Mucosa of descending colon (tissue), 3 donors: Measurements from ENCODE around the gene HCFC1. TPM values are rescaled to one million over a fixed set of nuclear protein-coding genes. Genes with fewer than 3 reads are reported as not detected.

Experiments
- ATAC-seq: fragments of 200-7000 bp; cut with Tn5 transposase; one replicate; pipeline ENCODE4 v1.9.1; 2020; ENCODE audit warnings: mild to moderate bottlenecking, moderate library complexity
- DNase-seq, 3 donors: peaks; one replicate each; pipeline ENCODE4 v3.0.0-alpha.2; 2020
- H3K36me3 ChIP-seq: fragments of 200-600 bp; one replicate; pipeline ENCODE4 v1.8.0; 2021; ENCODE audit warnings: low read depth, mild to moderate bottlenecking
- H3K4me1 ChIP-seq: fragments of 200-600 bp; one replicate; pipeline ENCODE4 v1.8.0; 2021; ENCODE audit warnings: low read depth, mild to moderate bottlenecking
- H3K4me3 ChIP-seq: fragments of 200-600 bp; one replicate; pipeline ENCODE4 v1.8.0; 2021; ENCODE audit warnings: mild to moderate bottlenecking
- H3K9me3 ChIP-seq: fragments of 200-600 bp; one replicate; pipeline ENCODE4 v1.8.0; 2021; ENCODE audit warnings: mild to moderate bottlenecking
- intact Hi-C, 2 donors: fragments of 100-400 bp; cut with DNase I in 1 of 2; cut with micrococcal nuclease in 1 of 2; formaldehyde crosslinking; loops; one replicate each; pipeline versions ENCODE4 v1.11.0 to v1.11.1; 2022; cut with DNase I, micrococcal nuclease
- total RNA-seq, 3 donors: library from RNA; stranded (reverse); fragmentation: NEBNext Ultra II Directional in 2 of 3; extraction: Animal tissue kit (Norgen Biotek cat#: 25700) in 2 of 3; gene quantifications; one replicate each; pipeline versions ENCODE4 v1.2.1 to v1.2.4, GENCODE V29; 2021 to 2023
- TF ChIP-seq, protein P1 (sequence below): fragments of 200-600 bp; IDR thresholded peaks from one replicate; pipeline ENCODE4 v1.8.0; 2022; ENCODE audit warnings: antibody characterized with exemption, mild to moderate bottlenecking
- donor health status: DM: no; HTN: no; CAD: no; lungs with moderate emphysema.
- donor health status: DM: no; HTN: no; CAD: no.
- donor health status: DM: no; HTN: yes; CAD: no.

HCFC1 gene
- total RNA-seq, 3 donors from 2014 or later: 36.3 to 56.5 (median 48.2) TPM

DNA sequence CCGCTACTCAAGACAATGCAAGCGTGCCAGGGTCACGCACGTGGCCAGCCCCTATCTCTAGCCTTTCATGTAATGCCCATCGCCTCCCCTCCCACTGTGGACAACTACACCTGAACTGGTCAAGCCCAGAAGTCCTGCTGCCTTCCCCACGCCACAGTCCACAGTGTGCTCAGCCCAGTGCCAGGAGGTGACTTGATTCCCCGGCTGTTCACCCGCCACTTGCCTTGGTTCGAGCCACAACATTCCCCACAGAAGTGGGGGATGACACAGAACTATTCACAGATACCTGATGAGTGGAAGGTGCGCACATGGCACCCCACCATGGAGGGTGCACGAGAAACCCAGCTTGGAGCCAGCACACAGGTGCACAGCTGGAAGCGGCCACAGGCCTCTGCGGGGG, 52.3 kb downstream of the HCFC1 start:
- no peak for DNase-seq
- no peaks in the 10 kb centered on the region for H3K9me3 ChIP-seq
- H3K4me3 ChIP-seq: no peak overlapping the region
- intact Hi-C loops: no loop called here
- H3K4me1 ChIP-seq: no peaks in the 10 kb centered on the region
- TF ChIP-seq, protein P1, sequence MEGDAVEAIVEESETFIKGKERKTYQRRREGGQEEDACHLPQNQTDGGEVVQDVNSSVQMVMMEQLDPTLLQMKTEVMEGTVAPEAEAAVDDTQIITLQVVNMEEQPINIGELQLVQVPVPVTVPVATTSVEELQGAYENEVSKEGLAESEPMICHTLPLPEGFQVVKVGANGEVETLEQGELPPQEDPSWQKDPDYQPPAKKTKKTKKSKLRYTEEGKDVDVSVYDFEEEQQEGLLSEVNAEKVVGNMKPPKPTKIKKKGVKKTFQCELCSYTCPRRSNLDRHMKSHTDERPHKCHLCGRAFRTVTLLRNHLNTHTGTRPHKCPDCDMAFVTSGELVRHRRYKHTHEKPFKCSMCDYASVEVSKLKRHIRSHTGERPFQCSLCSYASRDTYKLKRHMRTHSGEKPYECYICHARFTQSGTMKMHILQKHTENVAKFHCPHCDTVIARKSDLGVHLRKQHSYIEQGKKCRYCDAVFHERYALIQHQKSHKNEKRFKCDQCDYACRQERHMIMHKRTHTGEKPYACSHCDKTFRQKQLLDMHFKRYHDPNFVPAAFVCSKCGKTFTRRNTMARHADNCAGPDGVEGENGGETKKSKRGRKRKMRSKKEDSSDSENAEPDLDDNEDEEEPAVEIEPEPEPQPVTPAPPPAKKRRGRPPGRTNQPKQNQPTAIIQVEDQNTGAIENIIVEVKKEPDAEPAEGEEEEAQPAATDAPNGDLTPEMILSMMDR: no peak
- no peaks in the 10 kb centered on the region for H3K36me3 ChIP-seq
- no peak for ATAC-seq

DNA sequence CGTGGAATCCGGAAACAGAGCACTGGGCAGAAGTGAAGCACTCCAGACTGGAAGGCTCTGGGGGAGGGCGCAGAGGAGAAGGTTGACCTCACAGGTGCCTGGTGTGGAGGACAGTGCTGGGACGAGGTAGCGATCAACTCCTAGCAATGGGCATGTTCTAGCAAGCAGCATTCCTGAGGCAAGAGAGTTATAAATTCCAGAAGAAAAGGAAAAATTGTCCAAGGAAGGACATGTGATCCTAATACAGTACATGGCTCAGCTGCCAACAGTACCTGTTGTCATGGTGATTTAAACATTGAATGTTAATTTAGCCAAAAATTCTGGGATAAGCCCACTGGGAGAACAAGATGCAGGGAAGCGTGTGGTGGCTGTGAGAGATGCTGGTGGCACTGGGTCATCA, 53.7 kb downstream of the HCFC1 start:
- H3K4me3 ChIP-seq: no peak overlapping the region
- ATAC-seq (no peak), DNase-seq (no peak)
- H3K9me3 ChIP-seq: no peaks in the 10 kb centered on the region
- intact Hi-C loops: no loop called here
- H3K4me1 ChIP-seq: no peaks in the 10 kb centered on the region
- no peaks in the 10 kb centered on the region for H3K36me3 ChIP-seq
- TF ChIP-seq, protein P1: no peak

DNA sequence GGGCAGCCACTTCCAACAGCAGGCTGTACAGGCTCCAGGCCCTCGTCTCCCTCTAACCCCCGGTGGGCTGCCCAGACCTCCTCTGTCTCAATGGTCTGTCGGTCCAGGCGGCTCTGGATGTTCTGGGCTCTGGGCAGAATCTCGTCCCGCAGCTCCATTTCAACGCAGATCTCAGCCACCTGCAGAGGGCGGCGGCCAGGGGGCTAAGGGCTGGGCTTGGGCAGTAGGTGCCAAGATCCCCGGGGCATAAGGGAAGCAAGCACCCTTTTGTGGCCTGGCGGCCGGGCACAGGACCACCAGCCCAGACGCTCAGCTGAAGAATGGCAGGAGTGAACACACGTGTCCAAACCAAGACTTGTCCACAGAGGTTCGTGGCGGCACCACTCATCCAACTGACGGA, 57.9 kb downstream of the HCFC1 start:
- H3K9me3 ChIP-seq: no peaks in the 10 kb centered on the region
- H3K36me3 ChIP-seq: no peaks in the 10 kb centered on the region
- no peak for DNase-seq
- H3K4me3 ChIP-seq: no peak overlapping the region
- TF ChIP-seq, protein P1: no peak
- intact Hi-C loops: no loop called here
- H3K4me1 ChIP-seq: no peaks in the 10 kb centered on the region
- ATAC-seq: no peak

DNA sequence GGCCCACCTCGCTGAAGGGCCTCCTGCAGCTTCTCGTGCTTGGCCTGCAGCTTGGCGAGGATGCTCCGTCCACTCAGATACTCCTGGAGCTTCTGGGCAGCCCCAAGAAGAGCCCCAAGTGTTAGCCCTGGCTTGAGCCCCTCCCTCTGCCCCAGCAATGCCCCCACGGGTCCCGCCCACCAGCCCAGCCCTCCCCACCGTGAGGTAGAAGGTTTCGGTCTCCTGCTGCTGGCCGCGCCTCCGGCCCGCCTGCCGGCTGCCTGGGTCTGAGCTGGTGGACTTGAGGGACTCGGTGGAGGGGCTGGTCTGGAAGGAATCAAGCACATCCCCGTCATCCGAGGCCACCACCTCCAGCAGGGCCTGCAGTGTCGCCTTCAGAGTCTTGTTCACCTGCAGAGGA, 58.4 kb downstream of the HCFC1 start:
- Histone ChIP-seq H3K36me3 (no peaks in the 10 kb centered on the region), H3K9me3 (no peaks in the 10 kb centered on the region), H3K4me1 (no peaks in the 10 kb centered on the region), H3K4me3 (no peak overlapping the region)
- no peak for DNase-seq
- no peak for ATAC-seq
- intact Hi-C loops: no loop called here
- TF ChIP-seq, protein P1: no peak

DNA sequence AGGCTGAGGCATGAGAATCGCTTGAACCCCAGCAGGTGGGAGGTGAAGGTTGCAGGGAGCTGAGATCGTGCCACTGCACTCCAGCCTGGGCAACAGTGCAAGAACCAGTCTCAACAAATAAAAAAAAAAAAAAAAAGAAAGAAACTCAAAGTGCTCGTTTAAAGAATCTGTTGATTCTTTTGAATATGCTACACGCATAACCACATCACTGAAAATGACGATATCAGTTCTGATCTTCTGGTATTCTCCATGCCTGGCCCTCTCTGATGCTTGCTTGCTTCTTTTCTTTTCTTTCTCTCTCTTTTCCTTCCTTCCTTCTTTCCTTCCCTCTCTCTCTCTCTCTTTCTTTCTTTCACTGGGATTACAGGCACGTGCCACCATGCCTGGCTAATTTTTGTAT, 59.8 kb downstream of the HCFC1 start:
- Histone ChIP-seq H3K36me3 (no peaks in the 10 kb centered on the region), H3K4me1 (no peaks in the 10 kb centered on the region), H3K9me3 (no peaks in the 10 kb centered on the region), H3K4me3 (no peak overlapping the region)
- TF ChIP-seq, protein P1: no peak
- intact Hi-C loops: no loop called here
- ATAC-seq (no peak), DNase-seq (no peak)

DNA sequence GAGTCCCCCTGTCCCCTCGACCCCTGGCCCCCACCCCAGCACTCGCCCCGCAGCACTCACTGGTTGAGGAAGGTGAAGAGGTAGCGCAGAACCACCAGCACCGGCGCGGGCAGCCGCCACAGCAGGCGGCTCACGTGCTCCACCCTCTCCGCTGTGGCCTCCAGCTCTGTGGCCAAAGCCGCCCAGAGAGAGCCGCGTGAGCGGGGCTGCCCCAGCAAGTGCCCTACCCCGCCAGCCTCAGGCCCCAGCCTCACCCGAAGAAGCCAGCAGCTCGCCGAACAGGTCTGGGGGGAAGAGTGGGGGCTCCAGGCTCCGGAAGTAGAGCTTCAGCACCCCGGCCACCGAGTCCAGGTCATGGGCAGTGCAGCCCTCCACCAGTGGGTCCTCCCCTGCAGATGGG, 61.2 kb downstream of the HCFC1 start:
- intact Hi-C loops: no loop called here
- TF ChIP-seq, protein P1: no peak
- H3K4me1 ChIP-seq: no peaks in the 10 kb centered on the region
- no peaks in the 10 kb centered on the region for H3K9me3 ChIP-seq
- H3K4me3 ChIP-seq: no peak overlapping the region
- ATAC-seq: no peak
- no peak for DNase-seq
- H3K36me3 ChIP-seq: no peaks in the 10 kb centered on the region
